Kidney tubule cell (primary cell): ENCODE results near the gene LDLRAD3.
A peak's percentile ranks its signal among the peaks of the same experiment; 100 is the strongest.
"Not testable (repeated sequence)": the region's sequence is repeated elsewhere in the genome, so short reads cannot be mapped to it uniquely, and the experiment has no call there.

Experiments used
- DNase-seq: peaks from one replicate; pipeline ENCODE4 v3.0.0-alpha.2; 2018; ENCODE audit warnings: low spot score

Gene LDLRAD3

GRCh38 chr11:36164506-36165250, 220.8 kb downstream of the LDLRAD3 start:
- peak; percentile 58 for DNase-seq

GRCh38 chr11:36165621-36166397, 221.9 kb downstream of the LDLRAD3 start:
- peak; percentile 78 for DNase-seq

GRCh38 chr11:36167073-36167472, 223.2 kb downstream of the LDLRAD3 start:
- no peak for DNase-seq

- no peak for DNase-seq
Measured at GRCh38 chr11:36167729-36168128, 223.9 kb downstream of the LDLRAD3 start.

- DNase-seq = no peak
Measured at GRCh38 chr11:36177836-36178235, 234.0 kb downstream of the LDLRAD3 start.

- no peak for DNase-seq
Measured at GRCh38 chr11:36186340-36187175, 242.7 kb downstream of the LDLRAD3 start.

GRCh38 chr11:36187622-36188021, 243.8 kb downstream of the LDLRAD3 start:
- DNase-seq = no peak

GRCh38 chr11:36189735-36190134, 245.9 kb downstream of the LDLRAD3 start:
- DNase-seq = not testable (repeated sequence)

- DNase-seq = no peak
Measured at GRCh38 chr11:36191941-36192340, 248.1 kb downstream of the LDLRAD3 start.

GRCh38 chr11:36192425-36193289, 248.8 kb downstream of the LDLRAD3 start:
- no peak for DNase-seq

GRCh38 chr11:36193290-36193619, 249.4 kb downstream of the LDLRAD3 start:
- no peak for DNase-seq

GRCh38 chr11:36193721-36194120, 249.9 kb downstream of the LDLRAD3 start:
- DNase-seq = no peak

GRCh38 chr11:36195496-36196354, 251.9 kb downstream of the LDLRAD3 start:
- DNase-seq = no peak

GRCh38 chr11:36196411-36196998, 252.6 kb downstream of the LDLRAD3 start:
- DNase-seq = no peak

- DNase-seq = no peak
Measured at GRCh38 chr11:36201411-36201810, 257.5 kb downstream of the LDLRAD3 start.

GRCh38 chr11:36205536-36205935, 261.7 kb downstream of the LDLRAD3 start:
- no peak for DNase-seq

GRCh38 chr11:36210529-36210928, 266.7 kb downstream of the LDLRAD3 start:
- no peak for DNase-seq

GRCh38 chr11:36211761-36212430, 268.0 kb downstream of the LDLRAD3 start:
- no peak for DNase-seq

- no peak for DNase-seq
Measured at GRCh38 chr11:36212564-36213392, 268.9 kb downstream of the LDLRAD3 start.
